ENCODE results near the gene AGO3.

- TF ChIP-seq CTCF (IDR thresholded peaks at IDR 0.05) (no peak), EP300 (IDR thresholded peaks at IDR 0.05) (no peak), ESRRA (IDR thresholded peaks at IDR 0.05; ENCODE audit: borderline replicate concordance, low read length) (no peak), POLR2A (IDR thresholded peaks at IDR 0.05; ENCODE audit: low read length) (no peak), HOXA7 (CRISPR knock-in tag; IDR thresholded peaks at IDR 0.05) (no peak), CHD4 (IDR thresholded peaks at IDR 0.05; ENCODE audit: borderline replicate concordance) (no peak), SMC3 (IDR thresholded peaks at IDR 0.05) (no peak), RNF2 (IDR thresholded peaks at IDR 0.05; ENCODE audit: borderline replicate concordance, low read depth) (no peak), HMGXB4 (CRISPR knock-in tag; IDR thresholded peaks at IDR 0.05; ENCODE audit: borderline replicate concordance) (no peak), RAD21 (conservative IDR thresholded peaks at IDR 0.05 in 1 of 2, IDR thresholded peaks at IDR 0.05 in 1 of 2) (no peak), JUNB (IDR thresholded peaks at IDR 0.05) (no peak), CHD2 (IDR thresholded peaks at IDR 0.05; ENCODE audit: low read length, partially characterized antibody) (no peak)
Observed at GRCh38 chr1:35932941-35933340, 2.0 kb downstream of the AGO3 start.
